Endodermal cell (in vitro differentiated cells): ENCODE measurements around the gene SYT17. TPM values are rescaled to one million over a fixed set of nuclear protein-coding genes. Genes with fewer than 3 reads are reported as not detected.

Experiments
- DNase-seq: peaks from one replicate; pipeline ENCODE4 v3.0.0-alpha.2; 2017
- H3K27ac ChIP-seq: 2 replicates; pipeline ENCODE4 v1.5.1; 2013; ENCODE audit warnings: mild to moderate bottlenecking, low read depth, low read length, moderate library complexity
- H3K27me3 ChIP-seq: 2 replicates; pipeline ENCODE4 v1.6.1; 2013; ENCODE audit warnings: mild to moderate bottlenecking, low read length, moderate library complexity; ENCODE audit not compliant: insufficient read depth, control insufficient read depth, poor library complexity, severe bottlenecking
- H3K36me3 ChIP-seq: 2 replicates; pipeline ENCODE4 v1.7.0; 2013; ENCODE audit warnings: mild to moderate bottlenecking, low read length, moderate library complexity; ENCODE audit not compliant: control insufficient read depth, insufficient read depth
- H3K4me1 ChIP-seq: one replicate; pipeline ENCODE4 v1.7.0; 2013; ENCODE audit warnings: low read length; ENCODE audit not compliant: control insufficient read depth, insufficient read depth
- H3K4me3 ChIP-seq: 2 replicates; pipeline ENCODE4 v1.5.1; 2013; ENCODE audit warnings: mild to moderate bottlenecking, low read length, moderate library complexity
- H3K9ac ChIP-seq: 2 replicates; pipeline ENCODE4 v1.6.1; 2013; ENCODE audit warnings: mild to moderate bottlenecking, low read length, moderate library complexity; ENCODE audit not compliant: poor library complexity, severe bottlenecking; ENCODE audit errors: extremely low read depth
- H3K9me3 ChIP-seq: 2 replicates; pipeline ENCODE4 v1.6.1; 2013; ENCODE audit warnings: mild to moderate bottlenecking, low read length, moderate library complexity; ENCODE audit not compliant: control insufficient read depth
- H3K27ac Mint-ChIP-seq: 2 replicates; pipeline ENCODE4 v1.8.0; 2020; ENCODE audit warnings: mixed read lengths
- H3K27me3 Mint-ChIP-seq: 2 replicates; pipeline ENCODE4 v1.8.0; 2021; ENCODE audit warnings: mild to moderate bottlenecking, mixed read lengths; ENCODE audit not compliant: insufficient read depth
- H3K36me3 Mint-ChIP-seq: 2 replicates; pipeline ENCODE4 v1.8.0; 2020; ENCODE audit warnings: low read depth, mixed read lengths
- H3K4me1 Mint-ChIP-seq: 2 replicates; pipeline ENCODE4 v1.8.0; 2020; ENCODE audit warnings: mixed read lengths
- H3K4me3 Mint-ChIP-seq: 2 replicates; pipeline ENCODE4 v1.8.0; 2020; ENCODE audit warnings: mild to moderate bottlenecking, moderate library complexity, mixed read lengths
- H3K9me3 Mint-ChIP-seq: 2 replicates; pipeline ENCODE4 v1.8.0; 2020; ENCODE audit warnings: mild to moderate bottlenecking, mixed read lengths
- CTCF ChIP-seq: fragments of 200-600 bp; sonication (generic); conservative IDR thresholded peaks from 2 replicates; pipeline ENCODE4 v1.5.0; 2021; ENCODE audit warnings: antibody characterized with exemption, mild to moderate bottlenecking
- WGBS, 2 experiments: methylation state at CpG; one replicate each; pipeline versions ENCODE4 v1.1.5 to v1.1.7; 2013; ENCODE audit warnings: missing lambda C conversion rate in 2 of 2, mixed read lengths in 1 of 2; ENCODE audit not compliant: insufficient coverage in 1 of 2, insufficient read length in 1 of 2; 5-methylcytosine and 5-hydroxymethylcytosine counted together
- total RNA-seq, 2 donors: library from RNA; stranded (reverse); fragmentation: NEBNext Ultra II Directional in 1 of 2; extraction: Animal tissue kit (Norgen Biotek cat#: 25700) in 1 of 2; gene quantifications; 2 replicates in 1 of 2; 3 replicates in 1 of 2; pipeline ENCODE4 v1.2.1, GENCODE V29; 2021

Gene SYT17
- total RNA-seq, 2 donors from 2014 or later: 11.2 to 11.5 TPM

- no peak for TF ChIP-seq CTCF
- peaks cover 21% of the 10 kb centered on the region for H3K27me3 Mint-ChIP-seq
- H3K36me3 Mint-ChIP-seq: no peaks in the 10 kb centered on the region
- H3K9ac ChIP-seq: no peak overlapping the region
- H3K4me3 ChIP-seq: no peak overlapping the region
- no peak overlapping the region for H3K27ac Mint-ChIP-seq
- peaks cover 13% of the 10 kb centered on the region for H3K27me3 ChIP-seq
- no peaks in the 10 kb centered on the region for H3K36me3 ChIP-seq
- peaks cover 3% of the 10 kb centered on the region for H3K4me1 ChIP-seq
- no peak overlapping the region for H3K4me3 Mint-ChIP-seq
- no peak overlapping the region for H3K27ac ChIP-seq
- DNase-seq: no peak
- H3K9me3 ChIP-seq: peaks cover 7% of the 10 kb centered on the region
- 90 to 93% methylated on average over 2 to 4 of the region's 4 CpGs for WGBS, 2 experiments
- peaks cover 11% of the 10 kb centered on the region for H3K4me1 Mint-ChIP-seq
- H3K9me3 Mint-ChIP-seq: peaks cover 6% of the 10 kb centered on the region
Measured at GRCh38 chr16:19162085-19162484, 6.0 kb upstream of the SYT17 start.

DNA sequence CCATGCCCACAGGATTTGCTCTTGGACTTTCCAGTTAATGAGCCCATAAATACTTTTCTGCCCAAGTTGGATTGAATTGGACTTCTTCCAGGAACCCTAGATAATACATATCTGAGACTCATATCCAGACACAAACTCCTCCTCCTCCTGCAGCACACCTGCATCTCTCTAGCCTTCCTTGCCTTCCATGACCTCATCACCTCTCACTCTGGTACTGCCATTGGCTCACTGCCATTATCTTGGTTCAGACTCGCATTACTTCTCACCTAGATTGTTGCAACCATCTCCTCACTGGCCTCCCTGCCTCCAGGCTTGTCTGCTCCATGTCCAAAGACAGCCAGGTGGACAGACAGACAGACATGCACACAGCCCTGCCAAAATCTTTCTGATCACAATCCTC, 4.8 kb upstream of the SYT17 start:
- H3K4me3 ChIP-seq: no peak overlapping the region
- peaks cover 3% of the 10 kb centered on the region for H3K4me1 ChIP-seq
- Mint-ChIP-seq H3K36me3 (no peaks in the 10 kb centered on the region), H3K4me1 (peaks cover 11% of the 10 kb centered on the region), H3K27me3 (peaks cover 11% of the 10 kb centered on the region), H3K9me3 (peaks cover 6% of the 10 kb centered on the region), H3K4me3 (no peak overlapping the region), H3K27ac (no peak overlapping the region)
- no peak for TF ChIP-seq CTCF
- no peak for DNase-seq
- peaks cover 4% of the 10 kb centered on the region for H3K27me3 ChIP-seq
- no peak overlapping the region for H3K9ac ChIP-seq
- no peak overlapping the region for H3K27ac ChIP-seq
- H3K9me3 ChIP-seq: peaks cover 7% of the 10 kb centered on the region
- H3K36me3 ChIP-seq: no peaks in the 10 kb centered on the region
- 83 to 100% methylated on average over 1 of the region's 1 CpG for WGBS, 2 experiments

GRCh38 chr16:19164285-19164684, 3.8 kb upstream of the SYT17 start:
- no peak overlapping the region for H3K27ac ChIP-seq
- peaks cover 3% of the 10 kb centered on the region for H3K4me1 ChIP-seq
- no peak overlapping the region for H3K4me3 ChIP-seq
- peaks cover 7% of the 10 kb centered on the region for H3K9me3 ChIP-seq
- H3K27me3 Mint-ChIP-seq: peaks cover 8% of the 10 kb centered on the region
- no peaks in the 10 kb centered on the region for H3K36me3 ChIP-seq
- peaks cover 6% of the 10 kb centered on the region for H3K9me3 Mint-ChIP-seq
- no peak overlapping the region for H3K9ac ChIP-seq
- H3K27me3 ChIP-seq: peaks cover 2% of the 10 kb centered on the region
- H3K4me1 Mint-ChIP-seq: peaks cover 11% of the 10 kb centered on the region
- H3K27ac Mint-ChIP-seq: no peak overlapping the region
- DNase-seq: no peak
- no peak for TF ChIP-seq CTCF
- no peak overlapping the region for H3K4me3 Mint-ChIP-seq
- 88 to 91% methylated on average over 3 to 4 of the region's 4 CpGs for WGBS, 2 experiments
- no peaks in the 10 kb centered on the region for H3K36me3 Mint-ChIP-seq
